KMS-11 (cell line): ENCODE data around the gene SOX5.

Experiments
- H2AFZ ChIP-seq: fragments of 200-600 bp; sonication (generic); 2 replicates; pipeline ENCODE4 v1.6.1; 2016; ENCODE audit warnings: antibody characterized with exemption, mixed run types, low read depth
- H3K27ac ChIP-seq: fragments of 200-600 bp; sonication (generic); 2 replicates; pipeline ENCODE4 v1.6.1; 2016; ENCODE audit warnings: mild to moderate bottlenecking, mixed run types
- H3K27me3 ChIP-seq: fragments of 200-600 bp; sonication (generic); 2 replicates; pipeline ENCODE4 v1.6.1; 2017; ENCODE audit warnings: mild to moderate bottlenecking, low read depth, mixed run types, moderate library complexity; ENCODE audit not compliant: insufficient read depth
- H3K36me3 ChIP-seq: fragments of 200-600 bp; sonication (generic); 2 replicates; pipeline ENCODE4 v1.6.1; 2017; ENCODE audit warnings: mild to moderate bottlenecking, mixed run types; ENCODE audit not compliant: insufficient read depth
- H3K4me1 ChIP-seq: fragments of 200-600 bp; sonication (generic); 2 replicates; pipeline ENCODE4 v1.6.1; 2016; ENCODE audit warnings: mild to moderate bottlenecking, low read depth, mixed run types; ENCODE audit not compliant: poor library complexity, severe bottlenecking
- H3K4me2 ChIP-seq: fragments of 200-600 bp; sonication (generic); 2 replicates; pipeline ENCODE4 v1.7.0; 2016; ENCODE audit warnings: mild to moderate bottlenecking, mixed run types
- H3K4me3 ChIP-seq: fragments of 200-600 bp; sonication (generic); IDR thresholded peaks from 2 replicates; pipeline ENCODE4 v1.6.1; 2017; ENCODE audit warnings: low read depth, low read length, mixed read lengths; ENCODE audit not compliant: insufficient read depth
- H3K79me2 ChIP-seq: fragments of 200-600 bp; sonication (generic); 2 replicates; pipeline ENCODE4 v1.6.1; 2016; ENCODE audit warnings: low read depth, mixed run types; ENCODE audit not compliant: insufficient read depth
- H3K9ac ChIP-seq: fragments of 200-600 bp; sonication (generic); 2 replicates; pipeline ENCODE4 v1.6.1; 2016; ENCODE audit warnings: mild to moderate bottlenecking, mixed run types
- H4K20me1 ChIP-seq: fragments of 200-600 bp; sonication (generic); 2 replicates; pipeline ENCODE4 v1.6.1; 2016; ENCODE audit warnings: mild to moderate bottlenecking, mixed run types; ENCODE audit not compliant: insufficient read depth
- CTCF ChIP-seq: fragments of 200-600 bp; sonication (generic); conservative IDR thresholded peaks from 2 replicates; pipeline ENCODE4 v1.6.1; 2017; ENCODE audit warnings: low read depth, mild to moderate bottlenecking, antibody characterized with exemption, low read length, moderate library complexity, mixed read lengths

Gene SOX5

GRCh38 chr12:23569356-23569755, 380.1 kb downstream of the SOX5 start:
- Histone ChIP-seq H3K4me1 (no peaks in the 10 kb centered on the region), H3K36me3 (no peaks in the 10 kb centered on the region), H3K4me3 (no peak overlapping the region), H3K4me2 (no peak overlapping the region), H2AFZ (no peak overlapping the region), H4K20me1 (no peaks in the 10 kb centered on the region), H3K9ac (no peak overlapping the region), H3K79me2 (no peaks in the 10 kb centered on the region), H3K27me3 (no peaks in the 10 kb centered on the region), H3K27ac (no peak overlapping the region)
- no peak for TF ChIP-seq CTCF

- H3K27ac ChIP-seq: no peak overlapping the region
- H3K4me1 ChIP-seq: no peaks in the 10 kb centered on the region
- no peak overlapping the region for H3K9ac ChIP-seq
- no peaks in the 10 kb centered on the region for H3K36me3 ChIP-seq
- H3K27me3 ChIP-seq: no peaks in the 10 kb centered on the region
- no peak overlapping the region for H3K4me3 ChIP-seq
- no peak overlapping the region for H2AFZ ChIP-seq
- no peak for TF ChIP-seq CTCF
- no peak overlapping the region for H3K4me2 ChIP-seq
- no peaks in the 10 kb centered on the region for H3K79me2 ChIP-seq
- no peaks in the 10 kb centered on the region for H4K20me1 ChIP-seq
These were observed 383.3 kb downstream of the SOX5 start for GRCh38 chr12:23566133-23566532.

GRCh38 chr12:23564451-23565152, 384.9 kb downstream of the SOX5 start:
- H4K20me1 ChIP-seq: no peaks in the 10 kb centered on the region
- no peaks in the 10 kb centered on the region for H3K36me3 ChIP-seq
- H3K9ac ChIP-seq: no peak overlapping the region
- no peaks in the 10 kb centered on the region for H3K27me3 ChIP-seq
- no peak overlapping the region for H3K4me3 ChIP-seq
- H2AFZ ChIP-seq: no peak overlapping the region
- no peak overlapping the region for H3K4me2 ChIP-seq
- no peak for TF ChIP-seq CTCF
- H3K79me2 ChIP-seq: no peaks in the 10 kb centered on the region
- no peak overlapping the region for H3K27ac ChIP-seq
- H3K4me1 ChIP-seq: no peaks in the 10 kb centered on the region

- Histone ChIP-seq H3K36me3 (no peaks in the 10 kb centered on the region), H2AFZ (no peak overlapping the region), H3K4me3 (no peak overlapping the region), H3K79me2 (no peaks in the 10 kb centered on the region), H3K9ac (no peak overlapping the region), H3K4me1 (no peaks in the 10 kb centered on the region), H4K20me1 (no peaks in the 10 kb centered on the region), H3K27ac (no peak overlapping the region), H3K27me3 (no peaks in the 10 kb centered on the region), H3K4me2 (no peak overlapping the region)
- no peak for TF ChIP-seq CTCF
These were observed 387.8 kb downstream of the SOX5 start for GRCh38 chr12:23561364-23562345.
